AG09319 (cell line): ENCODE data around the gene EDEM3.

Experiments
- DNase-seq: peaks from one replicate; pipeline ENCODE4 v3.0.0-alpha.2; 2010; ENCODE audit warnings: low read depth; ENCODE audit errors: extremely low read depth
- CTCF ChIP-seq: IDR thresholded peaks from 2 replicates; pipeline ENCODE4 v1.5.1; 2011; ENCODE audit warnings: low read depth, mild to moderate bottlenecking, inconsistent platforms, low read length, moderate library complexity

EDEM3 gene

GRCh38 chr1:184757406-184757805 is 2.7 kb upstream of the EDEM3 start:
- TF ChIP-seq CTCF, result no peak
- no peak for DNase-seq

- no peak for DNase-seq
- no peak for TF ChIP-seq CTCF
Observed at GRCh38 chr1:184755226-184756065, 788 bp upstream of the EDEM3 start.

- DNase-seq, result no peak
Observed at GRCh38 chr1:184753608-184754475, 816 bp downstream of the EDEM3 start.

GRCh38 chr1:184753117-184753516 is 1.5 kb downstream of the EDEM3 start:
- no peak for TF ChIP-seq CTCF
- DNase-seq, result no peak

More at GRCh38 chr1:184753608-184754475, 816 bp downstream of the EDEM3 start:
- no peak for TF ChIP-seq CTCF

DNA sequence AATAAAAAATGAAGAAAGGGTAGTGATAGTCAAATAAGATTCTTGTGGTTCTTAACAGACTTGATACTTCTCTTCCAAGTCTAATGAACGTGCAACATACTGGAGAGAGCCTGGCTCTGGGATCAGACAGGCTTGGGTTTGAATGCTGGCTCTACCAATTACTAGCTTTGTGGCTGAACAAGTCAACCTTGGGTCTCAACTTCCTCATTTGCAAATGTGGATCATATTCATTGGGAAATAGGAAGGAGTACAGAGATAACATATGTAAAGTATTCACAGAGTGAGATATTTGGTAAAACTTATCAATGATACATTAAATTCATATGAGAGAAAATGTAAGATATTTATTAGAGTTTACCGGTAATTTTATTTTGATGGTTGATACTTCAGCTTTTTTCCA is 2.0 kb downstream of the EDEM3 start:
- DNase-seq, result no peak

DNA sequence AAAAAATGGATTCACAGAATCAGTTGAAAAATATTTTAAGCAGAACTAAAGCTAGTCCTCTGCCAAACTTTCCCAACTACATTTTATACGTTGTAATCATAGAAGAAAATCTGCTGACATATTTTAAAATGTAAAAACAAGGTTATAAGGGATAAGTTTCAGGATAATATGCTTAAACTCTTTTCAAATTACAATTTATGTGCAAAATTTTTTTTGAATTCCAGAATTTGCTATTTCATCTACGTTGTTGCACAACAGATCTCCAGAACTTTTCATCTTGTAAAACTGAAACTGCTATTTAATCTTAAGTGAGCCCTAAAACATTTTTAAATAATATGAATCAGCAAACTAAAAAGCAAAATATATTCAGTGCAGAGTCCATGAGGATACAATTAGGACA is 5.9 kb downstream of the EDEM3 start:
- no peak for TF ChIP-seq CTCF
- no peak for DNase-seq

More for the DNA sequence above, 2.0 kb downstream of the EDEM3 start:
- TF ChIP-seq CTCF, result no peak
